Right atrium auricular region (tissue), 2 donors: ENCODE results near the gene ZCCHC17. TPM values are rescaled to one million over a fixed set of nuclear protein-coding genes. Genes with fewer than 3 reads are reported as not detected.

Source experiments
- DNase-seq: peaks from one replicate; pipeline ENCODE4 v3.0.0-alpha.2; 2019; ENCODE audit warnings: low spot score
- H3K27ac ChIP-seq, 2 donors: fragments of 200-600 bp; sonication (generic); 1 replicate in 1 of 2; 2 replicates in 1 of 2; pipeline ENCODE4 v1.5.1; 2016 to 2019
- H3K27me3 ChIP-seq, 2 donors: fragments of 200-600 bp; sonication (generic); one replicate each; pipeline versions ENCODE4 v1.5.1 to v1.6.0; 2017 to 2019
- H3K36me3 ChIP-seq: fragments of 200-600 bp; sonication (generic); one replicate; pipeline ENCODE4 v1.5.1; 2016
- H3K4me1 ChIP-seq, 2 donors: fragments of 200-600 bp; sonication (generic); one replicate each; pipeline versions ENCODE4 v1.5.1 to v1.6.0; 2017 to 2019
- H3K4me3 ChIP-seq, 2 donors: fragments of 200-600 bp; sonication (generic); 1 replicate in 1 of 2; 2 replicates in 1 of 2; pipeline ENCODE4 v1.5.1; 2017 to 2019; ENCODE audit warnings: mild to moderate bottlenecking in 1 of 2, moderate library complexity in 1 of 2
- H3K9me3 ChIP-seq, 2 donors: fragments of 200-600 bp; sonication (generic); one replicate each; pipeline ENCODE4 v1.5.1; 2019
- total RNA-seq, 2 donors: library from RNA; depleted of rRNA; stranded (reverse); fragments of >200 nt; gene quantifications; one replicate each; pipeline ENCODE4 v1.1.0, GENCODE V29; 2016
- TF ChIP-seq, protein P1 (sequence below), 2 donors: fragments of 200-600 bp; sonication (generic); IDR thresholded peaks; one replicate each; pipeline ENCODE4 v1.5.1; 2019; ENCODE audit warnings: antibody characterized with exemption in 2 of 2

Gene ZCCHC17
- total RNA-seq, 2 donors from 2014 or later = 12.7 to 13.3 TPM

DNA sequence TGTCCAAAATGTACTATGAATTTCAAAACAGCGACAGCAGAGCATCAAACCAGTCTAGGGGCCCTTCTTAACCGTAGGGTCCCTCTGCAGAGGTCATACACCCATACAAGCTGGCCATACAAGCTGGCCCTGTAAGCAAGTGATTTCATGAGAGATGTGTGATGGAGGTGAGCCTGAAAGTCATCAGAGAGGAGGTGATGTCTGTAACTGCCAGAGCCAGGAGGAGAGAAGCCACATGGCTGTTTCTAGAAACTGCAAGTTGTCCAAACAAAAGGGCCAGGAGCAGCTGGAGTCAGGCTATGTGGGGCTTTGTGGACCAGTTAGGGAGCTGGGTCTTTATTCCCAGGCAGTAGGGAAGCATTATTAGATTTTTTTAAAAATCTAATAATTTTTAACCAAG, 101.4 kb downstream of the ZCCHC17 start:
- H3K27ac ChIP-seq = no peak overlapping the region

DNA sequence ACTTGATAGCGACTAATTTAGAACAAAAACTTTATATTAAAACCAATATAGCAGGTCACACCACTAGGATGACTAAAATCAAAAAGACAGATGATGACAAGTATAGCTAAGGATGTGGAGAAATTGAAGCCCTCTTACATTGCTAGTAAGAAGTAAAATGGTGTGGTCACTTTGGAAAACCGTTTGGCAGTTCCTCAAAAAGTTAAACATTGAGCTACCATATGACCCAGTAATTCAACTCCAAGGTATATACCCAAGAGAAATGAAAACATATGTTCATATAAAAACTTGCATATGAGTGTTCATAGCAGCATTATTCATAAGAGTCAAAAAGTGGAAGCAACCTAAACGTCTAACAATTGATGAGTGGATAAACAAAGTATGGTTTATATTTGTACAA, 103.1 kb downstream of the ZCCHC17 start:
- H3K27me3 ChIP-seq = no peaks in the 10 kb centered on the region
- H3K4me3 ChIP-seq = no peak overlapping the region
- TF ChIP-seq, protein P1, sequence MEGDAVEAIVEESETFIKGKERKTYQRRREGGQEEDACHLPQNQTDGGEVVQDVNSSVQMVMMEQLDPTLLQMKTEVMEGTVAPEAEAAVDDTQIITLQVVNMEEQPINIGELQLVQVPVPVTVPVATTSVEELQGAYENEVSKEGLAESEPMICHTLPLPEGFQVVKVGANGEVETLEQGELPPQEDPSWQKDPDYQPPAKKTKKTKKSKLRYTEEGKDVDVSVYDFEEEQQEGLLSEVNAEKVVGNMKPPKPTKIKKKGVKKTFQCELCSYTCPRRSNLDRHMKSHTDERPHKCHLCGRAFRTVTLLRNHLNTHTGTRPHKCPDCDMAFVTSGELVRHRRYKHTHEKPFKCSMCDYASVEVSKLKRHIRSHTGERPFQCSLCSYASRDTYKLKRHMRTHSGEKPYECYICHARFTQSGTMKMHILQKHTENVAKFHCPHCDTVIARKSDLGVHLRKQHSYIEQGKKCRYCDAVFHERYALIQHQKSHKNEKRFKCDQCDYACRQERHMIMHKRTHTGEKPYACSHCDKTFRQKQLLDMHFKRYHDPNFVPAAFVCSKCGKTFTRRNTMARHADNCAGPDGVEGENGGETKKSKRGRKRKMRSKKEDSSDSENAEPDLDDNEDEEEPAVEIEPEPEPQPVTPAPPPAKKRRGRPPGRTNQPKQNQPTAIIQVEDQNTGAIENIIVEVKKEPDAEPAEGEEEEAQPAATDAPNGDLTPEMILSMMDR (IDR thresholded peaks at IDR 0.05) = no peak
- peaks cover 0 to 1% of the 10 kb centered on the region in 2 donors for H3K4me1 ChIP-seq
- DNase-seq = no peak
- H3K36me3 ChIP-seq = no peaks in the 10 kb centered on the region
- H3K27ac ChIP-seq = no peak overlapping the region
- H3K9me3 ChIP-seq = no peaks in the 10 kb centered on the region

More for the DNA sequence above, 101.4 kb downstream of the ZCCHC17 start:
- Histone ChIP-seq H3K4me3 (no peak overlapping the region), H3K36me3 (no peaks in the 10 kb centered on the region), H3K27me3 (no peaks in the 10 kb centered on the region), H3K9me3 (no peaks in the 10 kb centered on the region), H3K4me1 (peaks cover 0 to 11% of the 10 kb centered on the region in 2 donors)
- no peak for DNase-seq
- TF ChIP-seq, protein P1 (IDR thresholded peaks at IDR 0.05) = no peak

GRCh38 chr1:31400393-31400792, 103.6 kb downstream of the ZCCHC17 start:
- Histone ChIP-seq H3K9me3 (no peaks in the 10 kb centered on the region), H3K36me3 (no peaks in the 10 kb centered on the region), H3K27ac (no peak overlapping the region), H3K27me3 (no peaks in the 10 kb centered on the region), H3K4me1 (no peaks in the 10 kb centered on the region), H3K4me3 (no peak overlapping the region)
- TF ChIP-seq, protein P1 (IDR thresholded peaks at IDR 0.05) = no peak
- DNase-seq = no peak

DNA sequence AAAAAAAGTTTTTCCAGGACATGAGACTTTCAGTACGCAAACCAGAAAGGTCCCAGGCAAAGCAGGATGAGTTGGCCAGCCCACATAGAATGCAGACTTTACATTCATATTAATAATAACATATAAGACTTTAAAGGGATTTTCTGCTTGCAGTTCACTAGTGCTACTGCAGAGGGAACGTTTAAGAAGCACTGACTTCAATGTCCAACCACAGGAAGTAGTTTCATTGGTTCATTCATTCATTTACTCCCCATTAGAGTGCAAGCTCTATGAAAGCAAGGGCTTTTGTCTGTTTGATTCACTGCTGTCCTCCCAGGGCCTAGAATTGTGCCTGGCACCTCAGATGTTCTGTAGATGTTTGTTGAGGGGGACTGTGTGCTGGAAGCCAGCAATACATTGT, 104.4 kb downstream of the ZCCHC17 start:
- H3K9me3 ChIP-seq = no peaks in the 10 kb centered on the region
- H3K27me3 ChIP-seq = no peaks in the 10 kb centered on the region
- no peak overlapping the region for H3K4me3 ChIP-seq
- no peak overlapping the region for H3K27ac ChIP-seq
- no peaks in the 10 kb centered on the region for H3K4me1 ChIP-seq
- DNase-seq = no peak
- TF ChIP-seq, protein P1 (IDR thresholded peaks at IDR 0.05) = no peak
- H3K36me3 ChIP-seq = no peaks in the 10 kb centered on the region

DNA sequence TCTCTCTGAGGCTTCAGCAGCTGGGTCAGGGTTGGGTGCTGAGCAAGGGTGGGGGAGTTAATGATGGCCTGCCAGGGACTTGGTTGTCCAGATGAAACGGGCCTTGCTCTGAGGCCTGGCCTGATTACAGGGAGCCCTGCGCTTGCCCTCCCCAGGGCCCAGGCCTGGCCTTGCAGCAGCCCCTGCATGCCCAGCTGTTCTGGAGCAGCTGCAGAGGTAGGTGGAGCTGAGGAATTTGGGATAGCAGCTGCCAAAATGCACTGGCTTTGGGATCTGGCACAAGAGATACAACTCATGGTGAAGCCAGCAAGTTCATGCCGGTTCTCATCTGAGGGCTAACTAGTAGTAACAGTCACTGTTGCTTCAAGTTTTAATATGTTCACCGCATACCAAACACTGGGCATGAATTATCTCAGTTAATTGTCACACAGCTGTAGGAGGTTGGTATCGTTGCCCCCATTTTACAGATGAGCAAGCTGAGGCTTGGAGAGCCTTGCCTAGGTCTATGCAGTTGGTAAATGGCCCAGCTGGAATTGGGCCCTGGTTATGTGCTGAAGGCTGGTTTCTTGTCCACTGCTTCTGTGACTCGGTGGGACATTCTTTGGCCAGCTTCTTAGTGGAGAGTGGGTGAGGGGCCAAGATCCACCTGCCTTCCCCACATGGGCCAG, 108.9 kb downstream of the ZCCHC17 start:
- Histone ChIP-seq H3K4me1 (no peaks in the 10 kb centered on the region), H3K9me3 (no peaks in the 10 kb centered on the region), H3K27ac (no peak overlapping the region), H3K4me3 (no peak overlapping the region), H3K36me3 (no peaks in the 10 kb centered on the region), H3K27me3 (no peaks in the 10 kb centered on the region)
- no peak for DNase-seq
- TF ChIP-seq, protein P1 (IDR thresholded peaks at IDR 0.05) = no peak
